Measurements from ENCODE around the gene SLC7A6OS. TPM values are rescaled to one million over a fixed set of nuclear protein-coding genes. Genes with fewer than 3 reads are reported as not detected.

The SLC7A6OS gene
- total RNA-seq (10 to 100 TPM; 21.8 to 25.5 TPM), polyA plus RNA-seq (28.2 TPM)

GRCh38 chr16:68310774-68311511 is at the start of gene SLC7A6OS, which contains the start of gene PRMT7:
Gene SLC7A6OS (minus strand): TSS chr16:68310946. CDS start chr16:68310926, 20 bp downstream.
Gene PRMT7 (plus strand): TSS chr16:68311019. CDS start chr16:68315980, 4,961 bp downstream.
- peaks cover 14% of the 10 kb centered on the region for H3K36me3 ChIP-seq (ENCODE audit: insufficient read depth, low read length)
- DNase-seq, result peak; percentile 90 to 94 (median 92)
- peak within 1 kb of the TSS; percentile 83 for H3K27ac ChIP-seq (ENCODE audit: low read depth, low read length)
- CTCF ChIA-PET, result interaction anchor here (0.6 to 11.2 kb wide), 17 partner anchors 9 to 494 kb away, joined by 3 to 131 read pairs (median 6); partner anchors contain the start of gene SLC7A6
- no peaks in the 10 kb centered on the region for H3K9me3 ChIP-seq (ENCODE audit: low read length)
- Mint-ChIP-seq H3K4me1 (peaks cover 44 to 63% (median 53%) of the 10 kb centered on the region in 3 donors), H3K27ac (peak within 1 kb of the TSS; percentile 92 to 98 (median 98)), H3K9me3 (no peaks in the 10 kb centered on the region), H3K36me3 (peaks cover 0 to 60% (median 15%) of the 10 kb centered on the region in 3 donors), H3K27me3 (no peaks in the 10 kb centered on the region), H3K4me3 (peak within 1 kb of the TSS; percentile 90 to 99 (median 98))
- POLR2A ChIA-PET, result interaction anchor here (0.5 to 2.2 kb wide), 14 partner anchors 9 to 994 kb away, joined by 3 to 26 read pairs (median 5); partner anchors contain the start of genes ESRP2 and SLC7A6
- H3K4me1 ChIP-seq (ENCODE audit: insufficient read depth, low read length), result peaks cover 43% of the 10 kb centered on the region
- H3K27me3 ChIP-seq (ENCODE audit: insufficient read depth, low read length, poor library complexity, severe bottlenecking), result no peaks in the 10 kb centered on the region
- H3K4me3 ChIP-seq (ENCODE audit: low read length), result peak within 1 kb of the TSS; percentile 95

DNA sequence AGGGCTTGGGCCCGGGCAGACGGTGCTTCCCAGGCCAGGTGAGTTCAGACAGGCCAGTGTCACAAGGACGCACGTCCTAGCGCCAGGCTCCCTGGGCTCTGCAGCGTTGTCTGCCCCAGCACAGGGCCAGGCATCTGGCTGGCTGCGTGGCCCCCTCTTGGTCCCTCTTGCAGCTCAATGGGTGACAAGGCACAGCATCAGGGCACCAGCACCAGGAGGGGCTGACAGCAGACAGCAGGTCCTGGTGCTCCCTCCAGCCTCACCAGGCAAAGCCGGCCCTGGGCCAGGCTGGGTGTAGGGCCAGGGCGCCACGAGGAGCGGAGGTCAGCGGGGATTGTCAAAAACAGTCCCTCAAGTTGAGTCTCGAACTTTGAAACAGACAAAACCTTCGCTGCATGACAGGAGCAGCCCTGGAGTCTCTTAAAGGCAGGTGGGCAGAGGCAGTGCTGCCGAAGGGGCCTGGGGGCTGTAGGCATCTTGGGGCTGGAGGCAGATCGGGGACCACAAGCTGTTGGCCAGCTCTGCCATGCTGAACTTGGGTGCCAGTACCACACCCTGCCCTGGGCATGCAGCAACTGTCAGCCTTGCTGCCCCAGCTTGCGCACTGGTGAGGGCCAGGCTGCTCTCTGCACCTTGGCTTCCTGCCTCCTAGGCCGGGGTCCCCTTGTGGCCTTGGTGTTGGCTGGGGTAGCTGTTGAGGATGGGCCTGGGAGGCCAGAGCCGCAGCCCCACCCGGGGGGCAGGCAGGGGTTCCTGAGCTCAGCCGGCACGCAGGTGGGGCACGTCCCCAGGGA is 48.8 kb upstream of the SLC7A6OS start:
- H3K27ac Mint-ChIP-seq, result no peak overlapping the region
- peaks cover 28% of the 10 kb centered on the region for H3K4me1 ChIP-seq (ENCODE audit: insufficient read depth, low read length)
- no peaks in the 10 kb centered on the region for H3K27me3 Mint-ChIP-seq
- no peaks in the 10 kb centered on the region for H3K27me3 ChIP-seq (ENCODE audit: insufficient read depth, low read length, poor library complexity, severe bottlenecking)
- H3K27ac ChIP-seq (ENCODE audit: low read depth, low read length), result no peak overlapping the region
- no peak for DNase-seq
- ChIA-PET CTCF (no interaction called here), POLR2A (interaction anchor here (0.8 kb wide), 1 partner anchor 12 kb away, joined by 3 read pairs; no protein-coding TSS in a partner anchor)
- H3K4me3 Mint-ChIP-seq, result no peak overlapping the region
- no peaks in the 10 kb centered on the region for H3K9me3 ChIP-seq (ENCODE audit: low read length)
- H3K9me3 Mint-ChIP-seq, result no peaks in the 10 kb centered on the region
- peaks cover 29 to 40% (median 31%) of the 10 kb centered on the region in 3 donors for H3K4me1 Mint-ChIP-seq
- peaks cover 0 to 32% (median 5%) of the 10 kb centered on the region in 3 donors for H3K36me3 Mint-ChIP-seq
- H3K4me3 ChIP-seq (ENCODE audit: low read length), result no peak overlapping the region
- H3K36me3 ChIP-seq (ENCODE audit: insufficient read depth, low read length), result peaks cover 7% of the 10 kb centered on the region

- ChIA-PET POLR2A (no interaction called here), CTCF (no interaction called here)
- peaks cover 0 to 39% (median 7%) of the 10 kb centered on the region in 3 donors for H3K36me3 Mint-ChIP-seq
- Histone ChIP-seq H3K4me3 (ENCODE audit: low read length) (no peak overlapping the region), H3K36me3 (ENCODE audit: insufficient read depth, low read length) (peaks cover 7% of the 10 kb centered on the region), H3K27me3 (ENCODE audit: insufficient read depth, low read length, poor library complexity, severe bottlenecking) (no peaks in the 10 kb centered on the region), H3K27ac (ENCODE audit: low read depth, low read length) (no peak overlapping the region), H3K4me1 (ENCODE audit: insufficient read depth, low read length) (peaks cover 28% of the 10 kb centered on the region), H3K9me3 (ENCODE audit: low read length) (no peaks in the 10 kb centered on the region)
- no peak overlapping the region for H3K4me3 Mint-ChIP-seq
- DNase-seq, result no peak
- no peaks in the 10 kb centered on the region for H3K9me3 Mint-ChIP-seq
- H3K27ac Mint-ChIP-seq, result no peak overlapping the region
- H3K4me1 Mint-ChIP-seq, result peaks cover 29 to 43% (median 31%) of the 10 kb centered on the region in 3 donors
- H3K27me3 Mint-ChIP-seq, result no peaks in the 10 kb centered on the region
Measured at GRCh38 chr16:68358951-68359350, 48.2 kb upstream of the SLC7A6OS start.

DNA sequence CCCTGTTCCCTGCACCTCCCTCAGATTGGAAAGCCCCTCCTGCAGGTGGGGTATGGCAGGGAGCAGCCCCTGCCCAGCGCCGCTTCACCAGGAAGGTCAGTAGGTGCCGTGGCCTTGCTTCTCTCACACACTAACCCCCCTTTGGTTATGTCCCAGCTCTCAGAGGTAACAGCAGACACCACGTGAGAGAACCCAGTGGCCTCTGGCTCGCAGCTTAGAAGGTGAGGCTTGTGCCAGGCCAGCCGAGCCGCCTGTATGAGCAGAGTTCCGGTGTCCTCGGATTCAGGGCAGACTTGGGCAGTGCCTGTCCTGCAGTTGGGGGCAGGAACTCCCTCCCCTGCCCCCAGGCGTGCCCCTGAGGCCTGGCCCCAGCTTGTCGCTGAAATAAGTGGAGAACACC is 47.2 kb upstream of the SLC7A6OS start:
- no peak for DNase-seq
- Mint-ChIP-seq H3K9me3 (no peaks in the 10 kb centered on the region), H3K4me1 (peaks cover 29 to 43% (median 32%) of the 10 kb centered on the region in 3 donors), H3K27me3 (no peaks in the 10 kb centered on the region), H3K27ac (peak overlapping the region in 1 of 8 donors; percentile 47), H3K4me3 (no peak overlapping the region), H3K36me3 (peaks cover 0 to 49% (median 7%) of the 10 kb centered on the region in 3 donors)
- H3K36me3 ChIP-seq (ENCODE audit: insufficient read depth, low read length), result peaks cover 7% of the 10 kb centered on the region
- H3K4me1 ChIP-seq (ENCODE audit: insufficient read depth, low read length), result peaks cover 28% of the 10 kb centered on the region
- H3K27me3 ChIP-seq (ENCODE audit: insufficient read depth, low read length, poor library complexity, severe bottlenecking), result no peaks in the 10 kb centered on the region
- no peaks in the 10 kb centered on the region for H3K9me3 ChIP-seq (ENCODE audit: low read length)
- H3K4me3 ChIP-seq (ENCODE audit: low read length), result no peak overlapping the region
- CTCF ChIA-PET, result interaction anchor here (0.8 to 0.9 kb wide), 2 partner anchors 97 to 152 kb away, joined by 3 read pairs; no protein-coding TSS in a partner anchor
- H3K27ac ChIP-seq (ENCODE audit: low read depth, low read length), result no peak overlapping the region
- POLR2A ChIA-PET, result no interaction called here

GRCh38 chr16:68357521-68357922 is 46.8 kb upstream of the SLC7A6OS start:
- Mint-ChIP-seq H3K9me3 (no peaks in the 10 kb centered on the region), H3K4me3 (peak overlapping the region in 4 of 7 donors; percentile 23 to 63 (median 42)), H3K27ac (peak overlapping the region in 2 of 8 donors; percentile 47 to 51), H3K4me1 (peaks cover 29 to 43% (median 31%) of the 10 kb centered on the region in 3 donors), H3K36me3 (peaks cover 0 to 53% (median 7%) of the 10 kb centered on the region in 3 donors), H3K27me3 (no peaks in the 10 kb centered on the region)
- no peaks in the 10 kb centered on the region for H3K9me3 ChIP-seq (ENCODE audit: low read length)
- H3K27me3 ChIP-seq (ENCODE audit: insufficient read depth, low read length, poor library complexity, severe bottlenecking), result no peaks in the 10 kb centered on the region
- ChIA-PET POLR2A (no interaction called here), CTCF (interaction anchor here (0.8 to 2.2 kb wide), 3 partner anchors 94 to 152 kb away, joined by 3 to 10 read pairs (median 3); partner anchors contain the start of gene SLC7A6)
- no peak overlapping the region for H3K4me3 ChIP-seq (ENCODE audit: low read length)
- H3K36me3 ChIP-seq (ENCODE audit: insufficient read depth, low read length), result peaks cover 11% of the 10 kb centered on the region
- H3K4me1 ChIP-seq (ENCODE audit: insufficient read depth, low read length), result peaks cover 28% of the 10 kb centered on the region
- no peak for DNase-seq
- H3K27ac ChIP-seq (ENCODE audit: low read depth, low read length), result no peak overlapping the region

DNA sequence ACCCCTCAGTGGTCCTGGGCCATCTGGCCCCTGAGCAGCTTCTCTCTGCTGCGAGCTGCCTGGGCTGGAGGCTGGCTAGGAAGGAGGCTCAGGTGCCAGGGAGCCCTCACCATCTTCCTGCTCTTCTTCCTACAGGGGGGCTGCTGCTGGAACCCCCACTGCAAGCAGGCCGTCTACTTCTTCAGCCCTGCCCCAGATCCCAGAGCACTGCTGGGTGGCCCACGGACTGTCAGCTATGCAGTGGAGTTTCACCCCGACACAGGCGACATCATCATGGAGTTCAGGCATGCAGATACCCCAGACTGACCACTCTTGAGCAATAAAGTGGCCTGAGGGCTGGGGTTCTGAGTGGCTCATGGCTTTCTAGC is 46.2 kb upstream of the SLC7A6OS start:
- H3K36me3 Mint-ChIP-seq, result peaks cover 0 to 58% (median 7%) of the 10 kb centered on the region in 3 donors
- CTCF ChIA-PET, result interaction anchor here (1.0 to 2.2 kb wide), 6 partner anchors 13 to 164 kb away, joined by 3 to 10 read pairs (median 5); partner anchors contain the start of gene SLC7A6
- peak overlapping the region; percentile 49 for H3K4me3 ChIP-seq (ENCODE audit: low read length)
- peaks cover 11% of the 10 kb centered on the region for H3K36me3 ChIP-seq (ENCODE audit: insufficient read depth, low read length)
- POLR2A ChIA-PET, result interaction anchor here (0.6 to 1.0 kb wide), 2 partner anchors 46 to 1492 kb away, joined by 3 read pairs; partner anchors contain the start of genes PRMT7 and SLC7A6OS
- DNase-seq, result no peak
- H3K27ac ChIP-seq (ENCODE audit: low read depth, low read length), result no peak overlapping the region
- no peaks in the 10 kb centered on the region for H3K27me3 Mint-ChIP-seq
- H3K27ac Mint-ChIP-seq, result peak overlapping the region in 3 of 8 donors; percentile 29 to 70 (median 44)
- no peaks in the 10 kb centered on the region for H3K9me3 ChIP-seq (ENCODE audit: low read length)
- H3K4me1 Mint-ChIP-seq, result peaks cover 29 to 43% (median 31%) of the 10 kb centered on the region in 3 donors
- no peaks in the 10 kb centered on the region for H3K9me3 Mint-ChIP-seq
- H3K4me1 ChIP-seq (ENCODE audit: insufficient read depth, low read length), result peaks cover 28% of the 10 kb centered on the region
- H3K4me3 Mint-ChIP-seq, result peak overlapping the region in 5 of 7 donors; percentile 69 to 82 (median 80)
- H3K27me3 ChIP-seq (ENCODE audit: insufficient read depth, low read length, poor library complexity, severe bottlenecking), result no peaks in the 10 kb centered on the region

DNA sequence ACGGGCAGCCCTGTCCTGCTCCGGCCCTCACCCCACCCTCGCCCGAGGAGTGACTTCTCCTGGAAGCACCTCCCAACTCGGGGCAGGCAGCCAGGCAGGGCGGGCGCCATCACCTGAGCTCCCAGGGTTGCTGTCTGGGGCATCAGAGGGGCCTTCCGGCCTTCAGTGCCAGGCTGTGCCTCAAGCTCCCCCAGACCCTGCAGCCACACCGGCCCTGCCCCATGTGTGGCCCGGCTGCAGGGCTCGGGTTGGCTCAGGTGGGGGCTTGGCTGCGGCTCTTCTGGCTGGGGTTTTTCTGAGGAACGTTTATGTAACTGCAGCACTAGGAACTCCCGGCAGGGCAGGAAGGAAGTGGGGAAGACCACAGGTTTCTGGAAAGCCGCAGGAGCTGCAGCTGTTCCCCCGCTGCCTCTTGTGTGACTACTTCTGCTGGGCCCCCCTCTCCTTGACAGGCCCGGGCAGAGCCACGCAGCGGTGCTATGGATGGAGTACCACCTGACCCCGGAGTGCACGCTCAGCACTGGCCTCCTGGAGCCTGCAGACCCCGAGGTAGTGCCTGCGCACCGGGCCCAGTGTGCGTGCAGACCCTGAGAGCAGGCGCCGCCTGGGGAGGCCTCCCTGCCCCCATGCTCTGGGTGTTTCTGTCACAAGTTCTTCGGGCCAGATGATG is 45.6 kb upstream of the SLC7A6OS start:
- CTCF ChIA-PET, result interaction anchor here (1.0 to 2.2 kb wide), 7 partner anchors 9 to 165 kb away, joined by 3 to 10 read pairs (median 5); partner anchors contain the start of gene SLC7A6
- H3K27ac ChIP-seq (ENCODE audit: low read depth, low read length), result no peak overlapping the region
- H3K36me3 ChIP-seq (ENCODE audit: insufficient read depth, low read length), result peaks cover 11% of the 10 kb centered on the region

More for the DNA sequence above, 45.6 kb upstream of the SLC7A6OS start:
- peak; percentile 51 to 83 (median 78) for DNase-seq
- no peaks in the 10 kb centered on the region for H3K27me3 Mint-ChIP-seq
- peaks cover 0 to 63% (median 7%) of the 10 kb centered on the region in 3 donors for H3K36me3 Mint-ChIP-seq
- Histone ChIP-seq H3K4me3 (ENCODE audit: low read length) (peak overlapping the region; percentile 49), H3K27me3 (ENCODE audit: insufficient read depth, low read length, poor library complexity, severe bottlenecking) (no peaks in the 10 kb centered on the region), H3K4me1 (ENCODE audit: insufficient read depth, low read length) (peaks cover 28% of the 10 kb centered on the region), H3K9me3 (ENCODE audit: low read length) (no peaks in the 10 kb centered on the region)
- H3K27ac Mint-ChIP-seq, result peak overlapping the region in 7 of 8 donors; percentile 22 to 85 (median 44)
- H3K9me3 Mint-ChIP-seq, result no peaks in the 10 kb centered on the region
- POLR2A ChIA-PET, result interaction anchor here (0.6 to 1.0 kb wide), 3 partner anchors 46 to 1492 kb away, joined by 3 read pairs; partner anchors contain the start of genes PRMT7 and SLC7A6OS
- peak overlapping the region; percentile 38 to 82 (median 80) for H3K4me3 Mint-ChIP-seq
- H3K4me1 Mint-ChIP-seq, result peaks cover 29 to 43% (median 31%) of the 10 kb centered on the region in 3 donors
